GM20431 (cell line): ENCODE data around the gene SMYD3.
"Not testable (repeated sequence)": the region's sequence is repeated elsewhere in the genome, so short reads cannot be mapped to it uniquely, and the experiment has no call there.

ENCODE experiments used
- in situ Hi-C: fragments of 300-500 bp; cut with MseI, MboI; formaldehyde crosslinking; loops from one replicate; pipeline ENCODE4 v1.15.0; 2020; ENCODE audit warnings: low sequenced_read_pairs; ENCODE audit not compliant: unreplicated experiment

SMYD3 gene

DNA sequence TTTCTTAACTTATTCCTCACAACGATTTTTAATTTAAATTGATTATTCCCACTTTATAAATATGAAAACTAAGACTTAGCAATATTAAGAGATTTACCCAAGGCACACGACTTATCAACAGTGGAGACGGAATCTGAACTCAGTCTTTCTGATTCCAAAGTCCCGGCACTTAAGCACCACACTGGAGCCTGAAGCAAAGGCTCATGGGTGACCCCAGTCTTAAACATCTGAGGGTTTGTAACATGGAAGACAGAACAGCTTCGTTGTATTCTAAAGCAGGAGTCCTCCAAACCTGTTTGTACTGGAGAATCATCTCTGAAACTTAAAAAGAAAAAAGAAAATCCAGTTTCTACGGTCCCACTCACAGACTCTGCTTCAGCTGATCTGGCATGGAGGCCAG lies 519.5 kb downstream of the SMYD3 start:
- in situ Hi-C loops = no loop called here

DNA sequence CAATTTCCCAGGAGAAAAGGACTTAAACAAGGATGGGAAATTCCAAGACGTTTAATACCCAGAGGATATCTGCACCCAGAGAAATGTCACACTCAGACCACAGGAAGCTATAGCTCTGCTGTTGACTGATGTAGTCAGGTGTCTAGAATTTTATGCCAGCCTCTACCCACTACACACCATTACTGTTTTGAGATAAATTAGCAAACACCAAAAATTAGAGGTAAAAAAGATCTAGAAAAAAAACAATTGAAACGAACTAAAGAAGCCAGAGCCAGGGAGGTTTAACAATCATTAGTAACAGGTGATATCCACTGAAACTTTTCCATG lies 519.9 kb downstream of the SMYD3 start:
- in situ Hi-C loops = no loop called here

DNA sequence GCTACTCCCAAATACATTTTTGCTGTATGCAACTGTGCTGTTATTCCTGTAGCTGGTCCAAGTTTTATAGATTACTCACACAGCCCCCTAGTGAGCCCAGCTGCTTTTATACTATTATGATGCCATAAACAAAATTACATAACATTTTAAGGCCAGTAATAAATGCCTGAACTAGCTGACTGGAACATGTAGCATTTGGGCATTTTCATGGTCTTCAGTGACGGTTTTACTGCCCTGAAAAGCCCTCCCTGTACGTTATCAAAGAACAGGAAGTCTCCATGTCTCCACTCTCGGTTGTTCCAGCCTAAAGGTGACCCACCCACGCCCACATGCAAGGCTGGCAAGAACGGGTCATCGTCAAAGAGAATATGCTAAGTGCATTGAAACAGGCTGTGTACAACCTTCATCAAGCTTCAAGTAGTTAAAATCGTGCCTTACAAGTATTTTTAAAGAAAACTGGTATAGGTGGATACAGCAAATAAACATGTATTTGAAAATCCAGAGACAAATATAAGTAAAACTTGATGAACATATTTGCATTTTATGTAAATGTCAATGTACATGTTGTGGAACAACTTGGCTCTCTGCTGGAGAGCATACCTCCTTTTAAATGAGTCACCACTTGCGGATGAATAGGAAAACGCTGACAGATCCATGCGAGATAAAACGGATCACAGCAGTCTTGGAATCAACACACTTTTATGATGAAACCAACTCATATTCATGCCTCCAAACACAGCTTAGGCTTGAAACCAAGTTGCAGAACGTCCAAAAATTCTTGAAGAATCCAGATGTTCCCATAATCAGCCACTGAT lies 520.5 kb downstream of the SMYD3 start:
- in situ Hi-C loops = no loop called here

DNA sequence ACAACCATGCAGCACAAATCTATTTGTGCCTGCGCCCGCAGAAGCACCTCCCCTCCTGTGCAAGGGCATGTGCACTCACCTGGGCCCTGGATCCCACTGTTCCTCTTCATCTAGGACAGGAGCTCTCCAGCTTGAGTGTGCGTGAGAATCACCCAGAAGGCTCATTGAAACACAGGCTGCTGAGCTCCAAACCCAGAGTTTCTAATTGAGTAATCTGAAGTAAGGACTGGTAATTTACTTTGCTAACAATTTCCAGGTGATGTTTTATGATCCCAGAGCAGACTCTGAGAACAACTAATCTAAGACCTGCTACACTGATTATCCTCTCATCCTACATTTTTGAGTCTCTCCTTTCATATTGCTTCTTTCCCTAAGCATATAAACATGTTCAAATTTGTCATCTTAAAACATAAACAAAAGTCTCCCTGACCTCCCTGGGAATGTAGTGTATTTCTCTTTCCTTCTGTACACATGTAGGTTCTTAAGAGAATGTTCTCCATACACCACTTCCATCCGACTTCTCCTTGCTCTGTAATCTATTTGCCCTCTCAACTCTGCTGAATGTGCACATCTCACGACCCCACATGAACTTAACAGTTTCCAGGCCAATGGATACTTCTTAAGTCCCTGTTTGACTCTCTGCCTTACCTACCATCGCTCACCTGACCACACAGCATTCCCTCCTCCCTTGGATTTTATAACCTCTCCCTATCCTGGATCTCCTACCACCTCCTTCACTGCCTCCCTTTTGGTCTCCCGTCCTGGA lies 522.5 kb downstream of the SMYD3 start:
- in situ Hi-C loops = no loop called here

DNA sequence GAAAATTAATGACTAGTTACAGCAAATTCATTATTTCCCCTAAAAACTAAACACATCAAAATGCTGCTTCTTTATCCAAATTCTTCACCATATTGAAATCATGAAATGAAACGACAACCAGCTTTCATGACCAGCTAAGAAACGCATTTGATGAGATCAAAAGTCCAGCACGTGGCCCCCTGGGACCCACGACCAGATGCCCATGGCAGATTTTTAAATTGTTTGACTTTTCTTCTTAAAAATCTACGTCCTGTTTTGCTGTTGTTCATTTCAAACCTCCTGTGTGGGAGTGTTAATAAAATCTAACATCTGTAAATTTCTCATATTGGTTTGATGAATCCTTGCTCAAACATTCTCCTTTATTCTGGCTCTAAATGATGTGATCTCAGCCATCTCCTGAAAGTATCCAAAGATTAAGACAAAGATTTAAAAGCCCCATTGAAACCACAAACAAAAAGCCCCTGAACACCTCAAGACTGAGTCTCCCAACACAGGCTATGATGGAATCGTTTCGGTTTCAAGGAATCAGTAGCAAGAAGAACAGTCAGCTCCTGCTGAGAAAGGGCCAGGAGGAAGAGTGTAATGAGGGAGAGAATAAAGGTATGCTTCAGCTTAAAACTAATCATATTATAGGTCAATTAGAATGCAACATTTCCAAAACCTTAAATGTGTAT lies 523.6 kb downstream of the SMYD3 start:
- in situ Hi-C loops = no loop called here

DNA sequence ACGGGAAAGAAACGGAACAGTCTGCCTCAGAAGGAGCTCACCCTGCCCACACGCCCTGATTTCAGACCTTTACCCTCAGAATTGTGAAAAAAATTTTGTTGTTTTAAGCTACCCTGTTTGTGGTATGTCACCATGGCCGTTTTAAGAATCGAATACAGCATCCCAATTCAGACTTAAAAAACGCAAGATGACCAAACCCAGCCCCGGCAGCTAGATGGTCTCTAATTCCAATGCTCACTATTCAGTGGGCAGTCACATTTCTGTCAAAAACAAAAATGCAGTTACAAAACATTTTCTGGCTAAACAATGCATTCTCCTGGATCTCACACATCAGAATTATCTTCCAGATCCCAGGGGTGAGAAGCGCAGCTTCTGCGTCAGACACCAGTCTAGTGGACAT lies 527.5 kb downstream of the SMYD3 start:
- in situ Hi-C loops = no loop called here

DNA sequence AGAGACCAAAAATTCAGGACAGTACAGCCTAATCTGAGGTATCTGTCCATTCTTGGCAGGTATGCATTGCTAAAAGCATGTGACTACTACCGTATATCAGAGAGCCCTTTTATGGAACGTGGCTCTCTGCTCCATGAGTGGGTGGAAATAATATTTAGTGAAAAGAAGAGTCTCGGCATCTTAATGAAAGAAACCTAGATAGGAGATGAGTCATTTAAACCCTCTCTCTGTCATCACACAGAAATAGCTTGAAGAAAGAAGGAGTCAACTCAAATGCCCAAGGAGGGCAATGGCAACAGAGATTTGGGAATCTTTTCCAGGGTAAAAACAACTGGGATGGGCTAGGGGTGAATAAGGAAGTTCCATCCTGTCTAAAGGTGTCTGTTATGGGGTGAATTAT lies 528.2 kb downstream of the SMYD3 start:
- in situ Hi-C loops = no loop called here

DNA sequence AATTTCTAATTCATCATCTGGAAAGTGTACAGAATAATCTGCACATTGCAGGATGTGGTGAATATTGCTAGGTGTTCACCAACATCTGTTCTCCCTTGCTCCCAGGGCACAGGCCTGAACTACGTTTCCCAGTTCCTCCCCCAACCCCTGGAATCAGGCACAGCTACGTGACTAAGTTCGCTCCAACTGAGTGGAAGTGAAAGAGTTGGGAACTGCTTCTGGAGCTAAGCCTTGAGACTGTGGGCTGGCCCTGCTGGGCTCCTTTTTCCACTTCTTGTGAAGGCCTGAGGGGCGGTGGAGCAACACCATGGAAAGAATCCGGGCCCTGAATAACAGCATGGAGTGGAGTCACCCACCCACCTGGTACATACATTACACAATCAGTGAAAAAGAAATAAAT lies 534.6 kb downstream of the SMYD3 start:
- in situ Hi-C loops = no loop called here

DNA sequence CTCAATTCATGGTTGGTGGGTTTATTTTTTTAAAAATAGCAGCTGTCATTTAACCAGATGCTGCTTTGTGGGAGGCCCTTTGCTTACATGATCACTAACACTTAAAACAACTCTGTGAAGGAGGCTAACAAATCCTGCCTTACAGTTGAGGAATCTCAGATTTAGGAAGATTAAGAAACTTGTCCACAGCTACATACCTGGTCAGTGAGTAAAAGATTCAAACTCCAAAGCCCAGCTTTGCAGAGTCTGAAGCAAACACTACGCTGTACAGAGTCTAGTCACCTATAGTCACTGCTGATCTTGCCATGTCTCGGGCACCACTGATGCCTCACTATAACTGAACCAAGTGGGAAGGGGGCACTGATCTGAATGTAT lies 535.4 kb downstream of the SMYD3 start:
- in situ Hi-C loops = no loop called here

DNA sequence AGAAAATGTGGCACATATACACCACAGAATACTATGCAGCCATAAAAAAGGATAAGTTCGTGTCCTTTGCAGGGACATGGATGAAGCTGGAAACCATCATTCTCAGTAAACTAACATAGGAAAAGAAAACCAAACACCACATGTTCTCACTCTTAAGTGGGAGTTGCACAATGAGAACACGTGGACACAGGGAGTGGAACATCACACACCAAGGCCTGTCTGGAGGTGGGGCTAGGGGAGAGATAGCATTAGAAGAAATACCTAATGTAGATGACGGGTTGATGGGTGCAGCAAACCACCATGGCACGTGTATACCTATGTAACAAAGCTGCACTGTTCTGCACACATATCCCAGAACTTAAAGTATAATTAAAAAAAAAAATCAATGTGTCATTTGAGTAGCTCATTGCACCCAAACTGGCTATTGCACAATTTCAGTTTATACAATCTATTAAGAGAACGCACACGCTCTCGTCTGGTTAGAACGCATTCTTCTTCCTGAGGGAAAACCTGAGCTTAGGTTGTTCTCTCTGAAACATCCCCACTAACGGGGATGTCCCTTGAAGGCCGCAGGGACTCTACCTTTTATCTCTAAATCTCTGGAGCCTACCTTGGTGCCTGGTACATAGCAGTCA lies 535.9 kb downstream of the SMYD3 start:
- in situ Hi-C loops = not testable (repeated sequence)

DNA sequence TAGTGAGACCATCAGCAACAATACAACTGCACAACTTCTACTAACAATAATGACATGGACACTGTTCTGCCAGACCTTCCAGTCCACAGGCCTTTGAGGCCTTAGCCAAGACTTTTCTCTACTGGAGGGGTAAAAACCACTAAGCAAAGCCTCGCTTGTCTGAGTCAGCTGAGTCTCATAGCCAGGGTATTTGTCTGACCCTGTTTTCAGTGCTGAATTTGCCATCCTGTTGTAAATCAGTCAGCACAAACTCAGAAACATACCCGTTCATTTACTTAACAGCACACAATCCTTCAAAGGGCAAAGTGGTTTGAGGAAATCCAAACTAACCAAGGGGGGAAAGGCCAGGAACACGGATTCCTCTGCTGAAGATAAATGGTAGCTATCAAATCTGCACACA lies 537.8 kb downstream of the SMYD3 start:
- in situ Hi-C loops = no loop called here

DNA sequence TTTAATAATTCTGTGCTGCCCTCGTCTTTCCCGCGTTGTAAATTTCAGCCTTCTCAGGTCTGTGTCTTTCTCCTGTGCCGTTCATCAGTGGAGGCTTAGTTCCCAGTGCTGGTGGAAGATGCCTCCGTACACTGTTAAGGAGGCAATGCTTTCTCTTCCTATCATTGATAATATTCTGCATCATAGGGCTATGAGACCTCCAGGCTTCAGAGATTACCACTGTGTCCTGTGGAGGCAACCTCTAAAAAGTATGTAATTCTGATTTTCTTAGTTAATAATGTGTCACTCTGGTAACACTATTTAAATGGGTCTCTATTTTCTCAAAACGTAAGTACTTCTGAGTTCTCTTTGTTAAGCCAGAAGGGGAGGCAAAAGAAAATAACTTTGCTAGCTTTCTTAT lies 538.3 kb downstream of the SMYD3 start:
- in situ Hi-C loops = no loop called here

DNA sequence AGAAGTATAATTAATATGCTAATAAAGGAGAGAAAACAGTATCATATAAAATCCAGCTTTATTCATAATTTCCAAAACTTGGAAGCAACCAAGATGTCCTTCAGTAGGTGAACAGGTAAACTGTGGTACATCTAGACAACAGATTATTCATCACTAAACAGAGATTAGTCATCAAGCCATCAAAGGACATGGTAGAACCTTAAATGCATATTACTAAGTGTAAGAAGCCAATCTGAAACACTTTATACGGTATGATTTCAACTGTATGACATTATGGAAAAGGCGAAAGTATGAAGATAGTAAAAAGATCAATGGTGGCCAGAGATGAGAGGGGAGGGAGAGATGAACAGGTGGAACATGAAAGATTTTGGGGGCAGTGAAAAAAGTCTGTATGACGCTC lies 541.7 kb downstream of the SMYD3 start:
- in situ Hi-C loops = no loop called here

DNA sequence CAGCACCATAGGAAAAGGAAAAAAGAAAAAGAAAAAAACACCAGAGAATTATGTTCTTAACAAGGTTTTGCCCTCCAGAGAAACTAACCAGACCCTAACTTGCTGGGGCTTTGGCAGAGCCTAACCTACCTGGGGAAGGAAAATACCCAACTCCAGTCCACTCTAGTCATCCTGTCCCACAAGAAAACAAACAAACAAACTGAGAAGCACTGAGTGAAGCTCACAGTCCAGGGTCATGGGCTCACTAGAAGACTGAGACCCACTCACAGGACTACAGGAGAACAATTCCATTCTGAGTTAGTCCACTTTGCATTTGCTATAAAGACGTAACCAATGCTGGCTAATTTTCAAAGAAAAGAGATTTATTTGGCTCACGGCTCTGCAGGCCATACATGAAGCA lies 543.4 kb downstream of the SMYD3 start:
- in situ Hi-C loops = no loop called here

DNA sequence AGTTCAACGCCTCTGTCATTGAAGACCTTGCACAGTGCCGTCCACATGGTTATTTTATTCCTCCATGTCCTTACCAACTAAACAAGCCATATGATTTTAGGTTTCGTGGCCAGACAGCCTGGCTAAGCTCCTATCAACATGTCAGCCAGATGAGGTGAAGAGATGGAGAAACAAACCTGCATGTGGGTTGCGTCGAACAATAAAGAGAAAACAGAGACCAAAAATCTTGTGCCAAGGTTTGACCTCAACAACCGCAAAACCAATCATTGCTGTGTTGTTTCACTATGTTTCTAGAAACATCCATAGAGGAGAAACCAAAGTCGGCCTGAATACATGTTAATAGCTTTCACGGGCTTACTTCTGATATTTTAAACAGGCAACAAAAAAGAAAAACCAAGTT lies 544.6 kb downstream of the SMYD3 start:
- in situ Hi-C loops = no loop called here

DNA sequence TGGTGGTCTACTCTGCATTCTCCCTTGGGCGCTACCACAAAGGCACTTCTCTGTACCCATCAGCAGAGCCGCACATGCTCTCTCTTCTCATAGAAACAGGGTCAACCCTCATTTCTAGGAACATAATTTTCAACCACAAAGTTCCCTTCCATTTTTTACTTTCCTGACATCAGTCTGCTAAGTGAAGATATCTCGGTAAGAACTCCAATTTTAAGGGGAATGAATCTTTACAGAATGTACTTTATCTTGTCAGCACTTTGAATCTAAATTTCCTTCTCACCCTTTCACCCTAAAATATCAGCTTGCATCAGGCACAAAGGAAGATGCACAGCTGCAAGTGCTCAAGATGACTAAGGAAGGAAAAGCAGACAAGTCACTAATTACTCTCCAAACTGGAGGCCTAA lies 545.9 kb downstream of the SMYD3 start:
- in situ Hi-C loops = no loop called here

DNA sequence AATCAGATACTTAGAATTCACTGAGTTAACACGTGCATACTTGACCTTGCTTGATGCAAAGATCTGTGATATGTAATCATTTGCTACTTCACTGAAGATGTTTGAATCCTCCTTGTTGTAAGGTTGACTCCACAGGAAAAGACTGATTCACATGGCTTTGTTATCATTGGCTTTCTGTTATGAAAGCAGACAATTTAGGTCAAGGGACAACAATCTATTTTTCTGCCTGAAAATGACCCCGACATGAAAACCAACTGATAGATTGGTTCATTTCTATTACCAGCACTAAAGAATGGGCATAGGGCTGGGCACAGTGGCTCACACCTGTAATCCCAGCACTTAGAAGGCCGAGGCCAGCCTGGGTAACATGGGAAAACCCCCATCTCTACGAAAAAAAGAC lies 546.9 kb downstream of the SMYD3 start:
- in situ Hi-C loops = no loop called here

DNA sequence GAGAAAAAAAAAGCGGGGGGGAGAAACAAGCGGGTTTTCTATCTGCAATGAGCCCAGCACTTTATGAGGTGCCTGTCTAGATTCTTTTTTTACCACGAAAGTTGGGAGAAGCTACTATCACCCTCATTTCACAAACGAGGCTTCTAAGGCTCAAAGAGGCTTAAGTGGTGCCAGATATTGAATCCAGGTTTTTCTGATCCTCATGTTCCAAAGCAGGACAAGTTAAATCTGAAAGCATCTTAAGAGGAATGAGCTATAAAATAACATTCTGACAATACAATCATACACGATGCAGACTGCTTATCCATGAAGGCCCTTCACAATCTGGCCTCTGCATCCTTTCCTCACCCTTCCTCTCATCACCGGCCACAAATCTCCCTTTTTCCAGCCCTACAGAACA lies 549.1 kb downstream of the SMYD3 start:
- in situ Hi-C loops = no loop called here

DNA sequence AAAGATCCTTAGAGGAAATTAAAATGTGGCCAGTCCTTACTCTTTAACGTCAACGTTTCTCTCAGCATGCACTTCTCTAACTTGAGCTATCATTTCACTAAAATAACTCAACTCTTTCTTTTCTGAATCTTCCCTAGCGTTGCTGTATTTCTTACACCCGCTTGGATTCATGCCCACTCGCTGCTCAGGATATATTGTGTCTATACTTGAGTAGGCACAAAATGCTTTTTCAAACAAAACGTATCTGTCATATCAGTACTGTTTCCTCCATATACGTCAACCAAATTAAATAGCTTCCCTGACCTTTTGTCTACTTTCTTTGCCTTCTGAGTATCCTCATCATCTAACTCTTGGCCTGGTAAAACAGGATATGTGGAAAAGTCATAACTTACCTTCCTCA lies 549.7 kb downstream of the SMYD3 start:
- in situ Hi-C loops = no loop called here

DNA sequence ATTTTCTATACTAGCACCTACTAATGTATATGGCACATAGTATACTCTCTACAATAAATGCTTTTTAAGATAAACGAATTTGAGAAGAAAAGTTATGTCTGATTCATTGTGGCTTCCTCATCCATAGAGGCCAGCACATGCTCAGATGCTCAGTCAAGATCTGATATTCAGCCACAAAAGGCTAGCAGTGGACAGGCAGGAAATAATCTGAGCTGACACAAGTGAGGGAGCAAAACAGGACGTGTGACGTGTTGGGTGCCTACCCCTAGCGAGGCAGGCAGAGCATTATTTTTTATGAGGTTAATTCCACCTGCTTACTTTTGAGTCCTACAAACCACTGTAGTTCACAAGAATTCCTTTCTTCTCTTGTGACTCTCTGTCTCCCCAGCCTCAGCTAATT lies 550.9 kb downstream of the SMYD3 start:
- in situ Hi-C loops = no loop called here
